Caco-2 (cell line): ENCODE measurements around the gene GID8. TPM values are rescaled to one million over a fixed set of nuclear protein-coding genes. Genes with fewer than 3 reads are reported as not detected.

Experiments used
- BruUV-seq: library from RNA; stranded (reverse); fragments of 400-500 nt; replicated peaks from 2 replicates; lab custom pipeline; 2021; lab: Mats Ljungman, UMichigan
- CTCF ChIA-PET: fragments of 300-600 bp; sonication (Branson Sonifier 250); formaldehyde crosslinking; loops from one replicate; lab custom pipeline; 2022; ENCODE audit warnings: antibody characterized with exemption; lab: Charles Lee
- POLR2A ChIA-PET: fragments of 300-600 bp; sonication (Branson Sonifier 250); formaldehyde crosslinking; loops from one replicate; lab custom pipeline; 2022; ENCODE audit warnings: antibody characterized with exemption; lab: Charles Lee
- DNase-seq, 2 experiments: peaks; one replicate each; pipeline versions ENCODE4 v3.0.0 to v3.0.0-alpha.2; 2020 to 2022
- H3K27me3 ChIP-seq: replicated peaks from 2 replicates; pipeline ENCODE4 v1.6.0; 2011; ENCODE audit warnings: low read length; ENCODE audit not compliant: control insufficient read depth, insufficient read depth
- H3K36me3 ChIP-seq: 2 replicates; pipeline ENCODE4 v1.5.1; 2011; ENCODE audit warnings: low read length; ENCODE audit not compliant: control insufficient read depth, insufficient read depth
- H3K4me1 ChIP-seq: fragments of 250-450 bp; sonication (Bioruptor Pico); 2 replicates; pipeline ENCODE4 v1.5.1; 2020; ENCODE audit warnings: mild to moderate bottlenecking
- H3K4me3 ChIP-seq: 2 replicates; pipeline ENCODE4 v1.5.1; 2011; ENCODE audit warnings: low read depth, mild to moderate bottlenecking, control low read depth, low read length
- H3K9me3 ChIP-seq: fragments of 250-450 bp; sonication (Bioruptor Pico); 2 replicates; pipeline ENCODE4 v1.5.1; 2020; ENCODE audit warnings: mild to moderate bottlenecking, moderate library complexity
- H3K27ac Mint-ChIP-seq: one replicate; pipeline ENCODE4 v1.8.0; 2022; ENCODE audit warnings: mixed read lengths; ENCODE audit not compliant: unreplicated experiment
- H3K27me3 Mint-ChIP-seq: one replicate; pipeline ENCODE4 v1.8.0; 2022; ENCODE audit warnings: mixed read lengths; ENCODE audit not compliant: insufficient read depth, unreplicated experiment
- H3K36me3 Mint-ChIP-seq: one replicate; pipeline ENCODE4 v1.8.0; 2022; ENCODE audit warnings: mild to moderate bottlenecking, mixed read lengths; ENCODE audit not compliant: insufficient read depth, unreplicated experiment
- H3K4me1 Mint-ChIP-seq: one replicate; pipeline ENCODE4 v1.8.0; 2022; ENCODE audit warnings: low read depth, mixed read lengths; ENCODE audit not compliant: unreplicated experiment
- H3K4me3 Mint-ChIP-seq: one replicate; pipeline ENCODE4 v1.8.0; 2022; ENCODE audit warnings: mild to moderate bottlenecking, moderate library complexity, mixed read lengths; ENCODE audit not compliant: unreplicated experiment
- H3K9me3 Mint-ChIP-seq: one replicate; pipeline ENCODE4 v1.8.0; 2022; ENCODE audit warnings: mixed read lengths; ENCODE audit not compliant: unreplicated experiment
- intact Hi-C: fragments of 100-400 bp; cut with micrococcal nuclease; formaldehyde crosslinking; loops from one replicate; pipeline ENCODE4 v1.10.0; 2022; ENCODE audit not compliant: unreplicated experiment
- total RNA-seq: library from RNA; stranded (reverse); gene quantifications from 2 replicates; pipeline ENCODE4 v1.2.3, GENCODE V29; 2022
- TF ChIP-seq, protein P1 (sequence below), 2 experiments: fragments of 200-600 bp in 1 of 2; IDR thresholded peaks; 1 replicate in 1 of 2; 2 replicates in 1 of 2; pipeline versions ENCODE4 v1.5.1 to v1.8.0; 2011 to 2022; ENCODE audit warnings: antibody characterized with exemption in 1 of 2, control low read depth in 1 of 2, inconsistent platforms in 1 of 2, low read depth in 1 of 2, low read length in 1 of 2, mild to moderate bottlenecking in 1 of 2, moderate library complexity in 1 of 2; ENCODE audit not compliant: insufficient read depth in 1 of 2, severe bottlenecking in 1 of 2, unreplicated experiment in 1 of 2

GID8 gene
- total RNA-seq, 1 experiment from 2014 or later, result 133 TPM

DNA sequence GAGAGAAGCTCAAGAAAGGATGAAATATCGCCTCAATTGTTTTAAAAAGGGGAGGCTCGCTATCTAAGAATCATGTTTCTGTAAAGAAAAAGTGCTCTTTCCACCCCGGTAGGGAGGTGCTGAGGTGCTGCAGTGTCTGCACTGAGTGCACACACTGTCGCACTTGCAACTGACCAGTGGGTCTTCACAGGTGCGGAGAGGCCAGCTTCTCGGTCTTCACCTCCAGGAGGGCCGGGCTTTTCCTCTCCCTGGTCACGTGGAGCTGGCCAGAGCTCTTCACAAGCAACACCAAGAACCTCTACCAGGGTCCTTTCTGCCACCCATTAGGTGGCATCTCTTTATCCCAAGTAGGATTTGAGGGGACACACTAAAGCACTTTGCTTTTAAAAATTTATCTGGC, 48.5 kb upstream of the GID8 start:
- H3K9me3 Mint-ChIP-seq, result no peaks in the 10 kb centered on the region
- peaks cover 100% of the 10 kb centered on the region for H3K36me3 Mint-ChIP-seq
- CTCF ChIA-PET, result interaction anchor here (0.6 kb wide), 2 partner anchors 95 to 119 kb away, joined by 3 to 5 read pairs; no protein-coding TSS in a partner anchor
- intact Hi-C loops, result no loop called here
- POLR2A ChIA-PET, result interaction anchor here (0.6 kb wide), 1 partner anchor 12 kb away, joined by 3 read pairs; no protein-coding TSS in a partner anchor
- TF ChIP-seq, protein P1, sequence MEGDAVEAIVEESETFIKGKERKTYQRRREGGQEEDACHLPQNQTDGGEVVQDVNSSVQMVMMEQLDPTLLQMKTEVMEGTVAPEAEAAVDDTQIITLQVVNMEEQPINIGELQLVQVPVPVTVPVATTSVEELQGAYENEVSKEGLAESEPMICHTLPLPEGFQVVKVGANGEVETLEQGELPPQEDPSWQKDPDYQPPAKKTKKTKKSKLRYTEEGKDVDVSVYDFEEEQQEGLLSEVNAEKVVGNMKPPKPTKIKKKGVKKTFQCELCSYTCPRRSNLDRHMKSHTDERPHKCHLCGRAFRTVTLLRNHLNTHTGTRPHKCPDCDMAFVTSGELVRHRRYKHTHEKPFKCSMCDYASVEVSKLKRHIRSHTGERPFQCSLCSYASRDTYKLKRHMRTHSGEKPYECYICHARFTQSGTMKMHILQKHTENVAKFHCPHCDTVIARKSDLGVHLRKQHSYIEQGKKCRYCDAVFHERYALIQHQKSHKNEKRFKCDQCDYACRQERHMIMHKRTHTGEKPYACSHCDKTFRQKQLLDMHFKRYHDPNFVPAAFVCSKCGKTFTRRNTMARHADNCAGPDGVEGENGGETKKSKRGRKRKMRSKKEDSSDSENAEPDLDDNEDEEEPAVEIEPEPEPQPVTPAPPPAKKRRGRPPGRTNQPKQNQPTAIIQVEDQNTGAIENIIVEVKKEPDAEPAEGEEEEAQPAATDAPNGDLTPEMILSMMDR (IDR thresholded peaks at IDR 0.05; ENCODE audit: insufficient read depth in 1 of 2, low read depth in 1 of 2, low read length in 1 of 2, severe bottlenecking in 1 of 2, unreplicated experiment in 1 of 2), result no peak
- H3K4me3 Mint-ChIP-seq, result no peak overlapping the region
- Histone ChIP-seq H3K27me3 (no peaks in the 10 kb centered on the region), H3K4me1 (no peaks in the 10 kb centered on the region), H3K36me3 (peaks cover 12% of the 10 kb centered on the region), H3K9me3 (no peaks in the 10 kb centered on the region), H3K4me3 (no peak overlapping the region)
- no peak for DNase-seq
- no TSS peak for BruUV-seq
- H3K4me1 Mint-ChIP-seq, result no peaks in the 10 kb centered on the region
- H3K27ac Mint-ChIP-seq, result no peak overlapping the region
- no peaks in the 10 kb centered on the region for H3K27me3 Mint-ChIP-seq

DNA sequence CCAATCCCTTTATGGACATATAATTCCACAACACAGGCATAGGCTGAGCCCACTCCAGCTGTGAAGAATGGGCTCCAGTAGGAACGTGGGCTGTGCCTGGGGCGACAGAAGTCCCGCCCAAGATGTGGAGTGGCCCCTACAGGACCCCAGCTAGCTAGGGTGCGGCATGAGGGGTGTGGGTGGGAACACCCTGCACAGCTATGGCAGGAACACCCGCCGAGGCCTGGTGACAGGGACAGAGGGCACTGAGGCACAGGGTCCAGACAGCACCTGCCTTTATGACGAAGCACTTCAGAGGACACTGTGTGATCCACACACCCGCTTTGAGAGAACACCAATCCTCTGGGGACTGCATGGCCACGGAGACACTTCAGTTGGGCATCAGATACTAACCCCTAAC, 48.1 kb upstream of the GID8 start:
- no peak for DNase-seq
- Mint-ChIP-seq H3K27ac (no peak overlapping the region), H3K36me3 (peaks cover 100% of the 10 kb centered on the region), H3K4me3 (no peak overlapping the region), H3K9me3 (no peaks in the 10 kb centered on the region), H3K27me3 (no peaks in the 10 kb centered on the region), H3K4me1 (no peaks in the 10 kb centered on the region)
- no peak overlapping the region for H3K4me3 ChIP-seq
- ChIA-PET CTCF (interaction anchor here (0.6 kb wide), 2 partner anchors 96 to 119 kb away, joined by 3 to 5 read pairs; no protein-coding TSS in a partner anchor), POLR2A (no interaction called here)
- H3K4me1 ChIP-seq, result no peaks in the 10 kb centered on the region
- intact Hi-C loops, result no loop called here
- BruUV-seq, result no TSS peak
- H3K36me3 ChIP-seq, result peaks cover 12% of the 10 kb centered on the region
- H3K9me3 ChIP-seq, result no peaks in the 10 kb centered on the region
- TF ChIP-seq, protein P1 (IDR thresholded peaks at IDR 0.05; ENCODE audit: insufficient read depth in 1 of 2, low read depth in 1 of 2, low read length in 1 of 2, severe bottlenecking in 1 of 2, unreplicated experiment in 1 of 2), result no peak
- H3K27me3 ChIP-seq, result no peaks in the 10 kb centered on the region

DNA sequence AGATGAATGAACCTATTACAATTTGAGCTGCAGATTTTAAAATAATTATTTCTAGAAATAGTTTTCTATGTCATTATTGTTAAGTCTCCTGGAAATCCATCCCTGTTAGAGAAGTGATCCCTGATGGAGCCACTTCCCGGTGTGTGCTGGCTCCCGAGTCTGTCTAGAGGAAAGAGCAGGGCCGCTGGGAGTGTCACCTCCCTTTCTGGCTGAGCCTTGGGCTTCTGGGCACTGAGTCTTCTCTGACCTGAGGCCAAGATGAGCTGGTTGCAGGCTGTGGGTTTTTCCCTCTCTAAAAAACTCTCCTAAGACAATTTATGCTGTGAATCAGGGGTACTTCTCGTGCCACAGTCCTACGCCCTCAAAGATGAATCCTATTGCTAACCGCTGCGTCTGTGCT, 47.5 kb upstream of the GID8 start:
- no peaks in the 10 kb centered on the region for H3K4me1 Mint-ChIP-seq
- ChIA-PET CTCF (no interaction called here), POLR2A (interaction anchor here (0.5 kb wide), 1 partner anchor 825 kb away, joined by 4 read pairs; the partner anchor contains the start of gene TAF4)
- H3K27me3 Mint-ChIP-seq, result no peaks in the 10 kb centered on the region
- DNase-seq, result no peak
- no peaks in the 10 kb centered on the region for H3K9me3 Mint-ChIP-seq
- Histone ChIP-seq H3K27me3 (no peaks in the 10 kb centered on the region), H3K36me3 (peaks cover 12% of the 10 kb centered on the region), H3K9me3 (no peaks in the 10 kb centered on the region), H3K4me3 (no peak overlapping the region), H3K4me1 (no peaks in the 10 kb centered on the region)
- BruUV-seq, result no TSS peak
- intact Hi-C loops, result no loop called here
- peaks cover 100% of the 10 kb centered on the region for H3K36me3 Mint-ChIP-seq
- TF ChIP-seq, protein P1 (IDR thresholded peaks at IDR 0.05; ENCODE audit: insufficient read depth in 1 of 2, low read depth in 1 of 2, low read length in 1 of 2, severe bottlenecking in 1 of 2, unreplicated experiment in 1 of 2), result no peak
- H3K27ac Mint-ChIP-seq, result no peak overlapping the region
- no peak overlapping the region for H3K4me3 Mint-ChIP-seq
